ENCODE data around the gene ATP8A2.

The ATP8A2 gene

GRCh38 chr13:25844559-25845434 lies 473.0 kb downstream of the ATP8A2 start:
- DNase-seq (ENCODE audit: low read depth in 1 of 2, low spot score in 1 of 2): no peak

GRCh38 chr13:25846222-25846984 lies 474.6 kb downstream of the ATP8A2 start:
- DNase-seq (ENCODE audit: low read depth in 1 of 2, low spot score in 1 of 2): no peak

GRCh38 chr13:25847145-25847544 lies 475.4 kb downstream of the ATP8A2 start:
- DNase-seq (ENCODE audit: low read depth in 1 of 2, low spot score in 1 of 2): no peak

GRCh38 chr13:25847635-25848626 lies 476.2 kb downstream of the ATP8A2 start:
- DNase-seq (ENCODE audit: low read depth in 1 of 2, low spot score in 1 of 2): no peak

- DNase-seq (ENCODE audit: low read depth in 1 of 2, low spot score in 1 of 2): no peak
Observed at GRCh38 chr13:25848812-25849745, 477.3 kb downstream of the ATP8A2 start.

GRCh38 chr13:25857830-25858229 lies 486.1 kb downstream of the ATP8A2 start:
- DNase-seq (ENCODE audit: low read depth in 1 of 2, low spot score in 1 of 2): no peak

- no peak for DNase-seq (ENCODE audit: low read depth in 1 of 2, low spot score in 1 of 2)
Observed at GRCh38 chr13:25859528-25859927, 487.8 kb downstream of the ATP8A2 start.

- no peak for DNase-seq (ENCODE audit: low read depth in 1 of 2, low spot score in 1 of 2)
Observed at GRCh38 chr13:25860265-25860664, 488.5 kb downstream of the ATP8A2 start.

GRCh38 chr13:25860862-25861261 lies 489.1 kb downstream of the ATP8A2 start:
- no peak for DNase-seq (ENCODE audit: low read depth in 1 of 2, low spot score in 1 of 2)

GRCh38 chr13:25862156-25862555 lies 490.4 kb downstream of the ATP8A2 start:
- DNase-seq (ENCODE audit: low read depth in 1 of 2, low spot score in 1 of 2): no peak

GRCh38 chr13:25864116-25864515 lies 492.3 kb downstream of the ATP8A2 start:
- no peak for DNase-seq (ENCODE audit: low read depth in 1 of 2, low spot score in 1 of 2)

GRCh38 chr13:25864936-25865335 lies 493.2 kb downstream of the ATP8A2 start:
- no peak for DNase-seq (ENCODE audit: low read depth in 1 of 2, low spot score in 1 of 2)

GRCh38 chr13:25865391-25865790 lies 493.6 kb downstream of the ATP8A2 start:
- no peak for DNase-seq (ENCODE audit: low read depth in 1 of 2, low spot score in 1 of 2)

GRCh38 chr13:25867038-25867437 lies 495.3 kb downstream of the ATP8A2 start:
- no peak for DNase-seq (ENCODE audit: low read depth in 1 of 2, low spot score in 1 of 2)

- no peak for DNase-seq (ENCODE audit: low read depth in 1 of 2, low spot score in 1 of 2)
Observed at GRCh38 chr13:25868490-25868889, 496.7 kb downstream of the ATP8A2 start.

GRCh38 chr13:25869941-25870340 lies 498.2 kb downstream of the ATP8A2 start:
- DNase-seq (ENCODE audit: low read depth in 1 of 2, low spot score in 1 of 2): no peak

GRCh38 chr13:25871389-25872125 lies 499.8 kb downstream of the ATP8A2 start:
- no peak for DNase-seq (ENCODE audit: low read depth in 1 of 2, low spot score in 1 of 2)

- DNase-seq (ENCODE audit: low read depth in 1 of 2, low spot score in 1 of 2): no peak
Observed at GRCh38 chr13:25872481-25873241, 500.9 kb downstream of the ATP8A2 start.

- DNase-seq (ENCODE audit: low read depth in 1 of 2, low spot score in 1 of 2): no peak
Observed at GRCh38 chr13:25873242-25873612, 501.5 kb downstream of the ATP8A2 start.

Measured in activated T-helper 1 cell treated with anti-CD3 and anti-CD28 coated beads, Interleukin-2, amount 50 U/mL, for 16 hours (primary cell).